DLD1 (cell line): Measurements from ENCODE around the gene PTPRN2.
"Not testable (repeated sequence)": the region's sequence is repeated elsewhere in the genome, so short reads cannot be mapped to it uniquely, and the experiment has no call there.

Experiments
- in situ Hi-C: cut with HindIII; loops from 2 replicates; pipeline ENCODE4 v1.10.0; 2017; ENCODE audit warnings: low sequenced_read_pairs

PTPRN2 gene

GRCh38 chr7:158295966-158296797 lies 291.4 kb downstream of the PTPRN2 start:
- in situ Hi-C loops, result no loop called here

GRCh38 chr7:158294468-158295215 lies 293.0 kb downstream of the PTPRN2 start:
- in situ Hi-C loops, result not testable (repeated sequence)

GRCh38 chr7:158292948-158293347 lies 294.7 kb downstream of the PTPRN2 start:
- in situ Hi-C loops, result no loop called here

- in situ Hi-C loops, result no loop called here
Observed at GRCh38 chr7:158291998-158292397, 295.6 kb downstream of the PTPRN2 start.

GRCh38 chr7:158289761-158290523 lies 297.7 kb downstream of the PTPRN2 start:
- in situ Hi-C loops, result no loop called here

GRCh38 chr7:158289231-158289630 lies 298.4 kb downstream of the PTPRN2 start:
- in situ Hi-C loops, result no loop called here

- in situ Hi-C loops, result no loop called here
Observed at GRCh38 chr7:158286210-158286609, 301.4 kb downstream of the PTPRN2 start.

- in situ Hi-C loops, result no loop called here
Observed at GRCh38 chr7:158285383-158285770, 302.2 kb downstream of the PTPRN2 start.

- in situ Hi-C loops, result no loop called here
Observed at GRCh38 chr7:158284617-158285382, 302.8 kb downstream of the PTPRN2 start.

GRCh38 chr7:158284121-158284520 lies 303.5 kb downstream of the PTPRN2 start:
- in situ Hi-C loops, result no loop called here

- in situ Hi-C loops, result no loop called here
Observed at GRCh38 chr7:158283016-158283974, 304.3 kb downstream of the PTPRN2 start.

- in situ Hi-C loops, result no loop called here
Observed at GRCh38 chr7:158282461-158283001, 305.1 kb downstream of the PTPRN2 start.

- in situ Hi-C loops, result no loop called here
Observed at GRCh38 chr7:158281441-158281840, 306.2 kb downstream of the PTPRN2 start.

GRCh38 chr7:158280448-158281144 lies 307.0 kb downstream of the PTPRN2 start:
- in situ Hi-C loops, result no loop called here

- in situ Hi-C loops, result no loop called here
Observed at GRCh38 chr7:158279539-158280447, 307.8 kb downstream of the PTPRN2 start.

GRCh38 chr7:158278745-158279320 lies 308.8 kb downstream of the PTPRN2 start:
- in situ Hi-C loops, result no loop called here
